Stimulated activated CD8-positive, alpha-beta memory T cell treated with anti-CD3 and anti-CD28 coated beads, Interleukin-7, amount 100 ng/mL, for 1 hour (primary cell): Measurements from ENCODE around the gene PAGE5.

Experiments
- DNase-seq, 2 donors: peaks; one replicate each; pipeline ENCODE4 v3.0.0-alpha.2; 2020; ENCODE audit warnings: low read depth in 2 of 2

Gene PAGE5

GRCh38 chrX:55220119-55220794, at the start of gene PAGE5:
TSS of gene PAGE5 (plus strand) at chrX:55220346. CDS start at chrX:55221383, 1,037 bp downstream.
- DNase-seq = no peak

- no peak for DNase-seq
Measured at GRCh38 chrX:55187281-55187680, 32.9 kb upstream of the PAGE5 start.

DNA sequence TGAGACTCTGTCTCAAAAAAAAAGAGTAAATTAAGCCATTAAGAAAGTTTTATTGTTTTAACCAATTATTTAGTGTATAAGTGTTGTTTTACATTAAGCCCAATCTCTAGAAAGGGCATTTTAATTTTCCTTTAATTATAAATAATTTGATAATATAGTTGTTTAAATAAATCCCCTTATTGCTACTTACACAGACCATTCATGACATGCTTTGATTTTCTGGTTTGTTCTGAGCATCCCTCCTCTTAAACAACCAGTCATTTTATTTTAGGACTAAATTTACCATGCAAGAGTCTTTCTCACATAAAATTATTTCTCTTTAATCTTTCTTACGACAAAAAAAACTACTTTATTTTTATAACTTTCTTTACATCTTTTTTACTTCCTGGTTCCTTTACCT, 23.5 kb upstream of the PAGE5 start:
- no peak for DNase-seq

- DNase-seq = no peak
Measured at GRCh38 chrX:55201930-55202579, 18.1 kb upstream of the PAGE5 start.

GRCh38 chrX:55206162-55206941, 13.8 kb upstream of the PAGE5 start:
- no peak for DNase-seq

DNA sequence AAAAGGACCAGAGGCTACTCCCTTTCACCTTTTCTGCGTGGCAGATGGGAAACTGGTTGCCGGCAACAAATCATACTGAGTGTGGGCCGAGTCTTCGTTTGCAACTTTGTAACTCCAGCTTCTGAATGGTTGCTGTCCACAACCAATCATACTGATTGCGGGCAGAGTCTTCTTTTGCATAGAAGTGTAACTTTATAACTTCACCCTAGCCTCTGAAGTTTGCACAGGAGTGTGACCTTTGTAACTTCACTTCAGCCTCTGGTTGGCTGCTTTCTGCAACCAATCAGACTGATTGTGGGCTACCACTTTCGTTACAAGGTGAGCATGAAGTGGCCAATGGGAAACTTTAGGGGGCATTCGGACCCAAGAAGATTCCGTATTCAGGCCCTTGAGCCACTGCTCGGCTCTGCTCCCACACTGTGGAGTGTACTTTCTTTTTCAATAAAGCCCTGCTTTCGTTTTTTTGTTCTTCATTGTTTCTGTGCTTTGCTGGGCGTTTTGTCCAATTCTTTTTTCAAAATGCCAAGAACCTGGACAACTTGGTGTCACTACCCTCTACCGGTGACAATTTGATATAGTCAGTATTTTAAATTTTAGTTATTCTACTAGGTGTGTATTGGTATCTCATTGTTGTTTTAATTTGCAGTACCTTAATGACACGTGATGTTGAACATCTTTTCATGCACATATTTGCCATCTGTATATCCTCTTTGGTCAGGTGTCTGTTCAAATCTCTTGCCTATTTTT, 9.0 kb upstream of the PAGE5 start:
- DNase-seq = no peak

DNA sequence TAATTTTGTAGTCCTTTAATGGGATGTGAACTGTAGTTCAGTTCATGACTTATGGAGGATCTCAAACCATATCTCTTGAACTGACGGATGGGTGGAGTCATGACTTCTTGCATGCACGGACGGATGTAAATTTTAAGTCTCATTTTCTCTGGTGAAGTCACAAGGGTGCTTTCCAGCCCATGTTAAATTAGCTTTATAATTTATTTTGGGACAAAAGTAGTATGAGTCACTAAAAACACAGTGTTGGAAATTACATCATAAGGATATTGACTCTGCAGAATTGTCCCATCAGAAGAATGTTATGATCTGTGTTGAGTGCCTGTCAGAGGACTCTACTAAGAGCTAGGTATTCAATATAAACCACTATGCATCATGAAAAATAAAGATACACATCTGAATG, 6.8 kb upstream of the PAGE5 start:
- no peak for DNase-seq

DNA sequence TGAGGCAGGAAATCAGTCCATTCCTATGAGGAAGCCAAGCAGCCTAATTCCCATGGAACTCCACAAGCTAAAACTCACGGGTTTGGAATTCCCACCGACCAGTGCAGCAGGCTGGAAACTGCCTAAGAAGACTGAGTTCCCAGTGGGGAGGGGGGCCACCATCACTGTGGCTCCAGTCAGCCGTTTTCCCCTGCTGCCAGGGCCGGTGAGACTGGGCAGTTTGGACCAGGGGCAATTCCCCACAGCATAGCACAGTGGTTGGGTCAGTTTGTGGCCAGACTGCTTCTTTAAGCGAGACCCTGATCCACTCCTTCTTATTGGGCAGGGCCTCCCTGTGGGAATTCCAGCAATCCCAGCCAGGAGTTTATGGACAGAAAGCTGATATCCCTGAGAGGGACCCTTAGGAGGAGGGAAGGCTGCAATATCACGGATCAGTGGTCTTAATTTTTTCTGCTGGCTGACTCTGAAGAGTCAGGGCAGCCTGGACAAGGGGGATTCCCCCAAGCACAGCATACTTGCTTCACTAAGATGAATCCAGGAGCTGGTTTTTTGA, 20.7 kb downstream of the PAGE5 start:
- no peak for DNase-seq

DNA sequence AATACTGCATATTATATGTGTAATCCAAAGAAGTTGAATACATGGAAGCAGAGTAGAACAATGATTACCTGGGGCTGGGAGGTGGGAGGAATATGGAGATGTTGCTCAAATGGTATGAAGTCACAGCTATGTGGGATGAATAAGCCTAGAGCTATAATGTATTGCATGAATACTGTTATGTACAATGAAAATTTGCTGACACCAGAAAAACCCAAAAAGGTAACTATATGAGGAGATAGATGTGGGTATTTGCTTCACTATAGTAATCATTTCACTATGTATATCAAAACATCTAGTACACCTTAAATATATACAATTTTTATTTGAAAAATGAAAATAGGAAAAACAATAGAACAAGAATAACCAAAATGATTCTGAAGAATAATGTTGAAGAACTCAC, 33.4 kb downstream of the PAGE5 start:
- no peak for DNase-seq

GRCh38 chrX:55260806-55261205, 40.7 kb downstream of the PAGE5 start:
- no peak for DNase-seq

GRCh38 chrX:55264816-55265215, 44.7 kb downstream of the PAGE5 start, which contains the start of gene PAGE3:
TSS of gene PAGE3 (minus strand) at chrX:55264916. CDS start at chrX:55263903, 1,013 bp downstream.
- DNase-seq = no peak
